ENCODE results near the gene EGFL6.
"Not testable (repeated sequence)": the region's sequence is repeated elsewhere in the genome, so short reads cannot be mapped to it uniquely, and the experiment has no call there.

EGFL6 gene

GRCh38 chrX:13667919-13668318, 98.5 kb downstream of the EGFL6 start:
- TF ChIP-seq CTCF (IDR thresholded peaks at IDR 0.05; ENCODE audit: low read depth, low read length, poor library complexity, severe bottlenecking) (no peak), EZH2phosphoT487 (IDR thresholded peaks at IDR 0.05; ENCODE audit: borderline replicate concordance, low read length) (no peak)
- H3K4me1 ChIP-seq (ENCODE audit: control insufficient read depth, low read length), result peaks cover 64% of the 10 kb centered on the region
- no peaks in the 10 kb centered on the region for H3K9me2 ChIP-seq (replicated peaks; ENCODE audit: control insufficient read depth, low read length)
- H4K20me1 ChIP-seq (ENCODE audit: control insufficient read depth, insufficient read depth, low read depth, low read length), result no peaks in the 10 kb centered on the region
- H3F3A ChIP-seq (ENCODE audit: control insufficient read depth, insufficient read depth), result no peaks in the 10 kb centered on the region
- no peak overlapping the region for H3K4me3 ChIP-seq (ENCODE audit: low read length)
- H3K27me3 ChIP-seq (ENCODE audit: control insufficient read depth, low read length), result no peaks in the 10 kb centered on the region
- no peak overlapping the region for H3K27ac ChIP-seq (ENCODE audit: low read depth, low read length)
- no peaks in the 10 kb centered on the region for H3K79me2 ChIP-seq (ENCODE audit: control insufficient read depth, low read length)
- H3K4me2 ChIP-seq (ENCODE audit: low read length), result peak overlapping the region; percentile 42
- no peaks in the 10 kb centered on the region for H3K9me3 ChIP-seq (ENCODE audit: control insufficient read depth, insufficient read depth, low read length)
- H3K36me3 ChIP-seq (ENCODE audit: control insufficient read depth, low read length), result peaks cover 2% of the 10 kb centered on the region; the same call in 1 of the 2 replicates

GRCh38 chrX:13669246-13669737, 99.9 kb downstream of the EGFL6 start:
- Histone ChIP-seq H3K9me2 (replicated peaks; ENCODE audit: control insufficient read depth, low read length) (no peaks in the 10 kb centered on the region), H3K4me2 (ENCODE audit: low read length) (peak overlapping the region; percentile 49), H4K20me1 (ENCODE audit: control insufficient read depth, insufficient read depth, low read depth, low read length) (no peaks in the 10 kb centered on the region), H3K4me3 (ENCODE audit: low read length) (peak overlapping the region; percentile 27; the same call in 1 of the 2 replicates), H3K27ac (ENCODE audit: low read depth, low read length) (no peak overlapping the region), H3F3A (ENCODE audit: control insufficient read depth, insufficient read depth) (no peaks in the 10 kb centered on the region), H3K79me2 (ENCODE audit: control insufficient read depth, low read length) (no peaks in the 10 kb centered on the region), H3K27me3 (ENCODE audit: control insufficient read depth, low read length) (no peaks in the 10 kb centered on the region), H3K36me3 (ENCODE audit: control insufficient read depth, low read length) (no peaks in the 10 kb centered on the region), H3K4me1 (ENCODE audit: control insufficient read depth, low read length) (peaks cover 68% of the 10 kb centered on the region), H3K9me3 (ENCODE audit: control insufficient read depth, insufficient read depth, low read length) (no peaks in the 10 kb centered on the region)
- TF ChIP-seq CTCF (IDR thresholded peaks at IDR 0.05; ENCODE audit: low read depth, low read length, poor library complexity, severe bottlenecking), result no peak
- TF ChIP-seq EZH2phosphoT487 (IDR thresholded peaks at IDR 0.05; ENCODE audit: borderline replicate concordance, low read length), result no peak

DNA sequence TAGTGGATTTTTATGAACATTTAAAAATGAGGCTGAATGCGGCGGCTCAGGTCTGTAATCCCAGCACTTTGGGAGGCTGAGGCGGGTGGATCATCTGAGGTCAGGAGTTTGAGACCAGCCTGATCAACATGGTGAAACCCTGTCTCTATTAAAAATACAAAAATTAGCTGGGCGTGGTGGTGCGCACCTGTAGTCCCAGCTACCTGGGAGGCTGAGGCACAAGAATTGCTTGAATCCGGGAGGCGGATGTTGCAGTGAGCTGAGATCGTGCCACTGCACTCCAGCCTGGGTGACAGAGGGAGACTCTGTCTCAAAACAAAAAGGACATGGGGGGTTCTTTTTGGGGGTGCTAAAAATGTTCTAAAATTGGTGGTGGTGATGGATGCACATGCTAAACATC, 100.4 kb downstream of the EGFL6 start:
- H4K20me1 ChIP-seq (ENCODE audit: control insufficient read depth, insufficient read depth, low read depth, low read length); H3K9me2 ChIP-seq (replicated peaks; ENCODE audit: control insufficient read depth, low read length); H3F3A ChIP-seq (ENCODE audit: control insufficient read depth, insufficient read depth); H3K36me3 ChIP-seq (ENCODE audit: control insufficient read depth, low read length); H3K27ac ChIP-seq (ENCODE audit: low read depth, low read length); H3K27me3 ChIP-seq (ENCODE audit: control insufficient read depth, low read length); H3K9me3 ChIP-seq (ENCODE audit: control insufficient read depth, insufficient read depth, low read length); H3K79me2 ChIP-seq (ENCODE audit: control insufficient read depth, low read length): not testable (repeated sequence)
- Histone ChIP-seq H3K4me1 (ENCODE audit: control insufficient read depth, low read length) (peaks cover 68% of the 10 kb centered on the region), H3K4me3 (ENCODE audit: low read length) (peak overlapping the region; percentile 27; the same call in 1 of the 2 replicates), H3K4me2 (ENCODE audit: low read length) (peak overlapping the region; percentile 49)

GRCh38 chrX:13670197-13670596, 100.8 kb downstream of the EGFL6 start:
- no peaks in the 10 kb centered on the region for H4K20me1 ChIP-seq (ENCODE audit: control insufficient read depth, insufficient read depth, low read depth, low read length)
- no peak overlapping the region for H3K27ac ChIP-seq (ENCODE audit: low read depth, low read length)
- H3K27me3 ChIP-seq (ENCODE audit: control insufficient read depth, low read length), result no peaks in the 10 kb centered on the region
- TF ChIP-seq EZH2phosphoT487 (IDR thresholded peaks at IDR 0.05; ENCODE audit: borderline replicate concordance, low read length) (no peak), CTCF (IDR thresholded peaks at IDR 0.05; ENCODE audit: low read depth, low read length, poor library complexity, severe bottlenecking) (no peak)
- no peaks in the 10 kb centered on the region for H3K79me2 ChIP-seq (ENCODE audit: control insufficient read depth, low read length)
- H3K4me3 ChIP-seq (ENCODE audit: low read length), result no peak overlapping the region
- no peaks in the 10 kb centered on the region for H3K9me2 ChIP-seq (replicated peaks; ENCODE audit: control insufficient read depth, low read length)
- H3K36me3 ChIP-seq (ENCODE audit: control insufficient read depth, low read length), result no peaks in the 10 kb centered on the region
- H3K9me3 ChIP-seq (ENCODE audit: control insufficient read depth, insufficient read depth, low read length), result no peaks in the 10 kb centered on the region
- no peaks in the 10 kb centered on the region for H3F3A ChIP-seq (ENCODE audit: control insufficient read depth, insufficient read depth)
- peaks cover 70% of the 10 kb centered on the region for H3K4me1 ChIP-seq (ENCODE audit: control insufficient read depth, low read length)
- no peak overlapping the region for H3K4me2 ChIP-seq (ENCODE audit: low read length)

All from DOHH2 (cell line).